ENCODE results near the gene CBFA2T3. TPM values are rescaled to one million over a fixed set of nuclear protein-coding genes. Genes with fewer than 3 reads are reported as not detected.

The CBFA2T3 gene
- polyA plus RNA-seq, 1 experiment: not detected

GRCh38 chr16:88943131-88943664 is 33.8 kb downstream of the CBFA2T3 start:
- no peak overlapping the region for H3K4me3 ChIP-seq (ENCODE audit: low read depth, low read length)
- H3K36me3 ChIP-seq (ENCODE audit: control insufficient read depth, insufficient read depth, low read length): no peaks in the 10 kb centered on the region
- POLR2A ChIA-PET: no interaction called here
- CTCF ChIA-PET: interaction anchor here (1.0 to 1.6 kb wide), 2 partner anchors 17 to 224 kb away, joined by 5 to 6 read pairs; no protein-coding TSS in a partner anchor
- TF ChIP-seq CTCF (IDR thresholded peaks at IDR 0.05; ENCODE audit: insufficient read depth, low read depth, low read length): no peak
- H3K27me3 ChIP-seq (ENCODE audit: control insufficient read depth, insufficient read depth, low read length): peaks cover 37% of the 10 kb centered on the region
- no peak for DNase-seq (ENCODE audit: low read depth)

GRCh38 chr16:88941913-88942909 is 34.8 kb downstream of the CBFA2T3 start:
- TF ChIP-seq CTCF (IDR thresholded peaks at IDR 0.05; ENCODE audit: insufficient read depth, low read depth, low read length): peak; percentile 48
- no peak for DNase-seq (ENCODE audit: low read depth)
- Histone ChIP-seq H3K27me3 (ENCODE audit: control insufficient read depth, insufficient read depth, low read length) (peaks cover 40% of the 10 kb centered on the region), H3K36me3 (ENCODE audit: control insufficient read depth, insufficient read depth, low read length) (no peaks in the 10 kb centered on the region), H3K4me3 (ENCODE audit: low read depth, low read length) (no peak overlapping the region)
- ChIA-PET POLR2A (no interaction called here), CTCF (interaction anchor here (0.7 to 1.6 kb wide), 4 partner anchors 12 to 225 kb away, joined by 3 to 6 read pairs (median 4); no protein-coding TSS in a partner anchor)

GRCh38 chr16:88940862-88941817 is 35.9 kb downstream of the CBFA2T3 start:
- POLR2A ChIA-PET: no interaction called here
- Histone ChIP-seq H3K4me3 (ENCODE audit: low read depth, low read length) (no peak overlapping the region), H3K27me3 (ENCODE audit: control insufficient read depth, insufficient read depth, low read length) (peaks cover 50% of the 10 kb centered on the region), H3K36me3 (ENCODE audit: control insufficient read depth, insufficient read depth, low read length) (no peaks in the 10 kb centered on the region)
- TF ChIP-seq CTCF (IDR thresholded peaks at IDR 0.05; ENCODE audit: insufficient read depth, low read depth, low read length): no peak
- no peak for DNase-seq (ENCODE audit: low read depth)
- CTCF ChIA-PET: no interaction called here

GRCh38 chr16:88939972-88940861 is 36.8 kb downstream of the CBFA2T3 start:
- Histone ChIP-seq H3K27me3 (ENCODE audit: control insufficient read depth, insufficient read depth, low read length) (peaks cover 52% of the 10 kb centered on the region), H3K36me3 (ENCODE audit: control insufficient read depth, insufficient read depth, low read length) (no peaks in the 10 kb centered on the region), H3K4me3 (ENCODE audit: low read depth, low read length) (no peak overlapping the region)
- ChIA-PET CTCF (no interaction called here), POLR2A (no interaction called here)
- DNase-seq (ENCODE audit: low read depth): no peak
- TF ChIP-seq CTCF (IDR thresholded peaks at IDR 0.05; ENCODE audit: insufficient read depth, low read depth, low read length): no peak

All from BJ (cell line).